ENCODE data around the gene FXYD1.

Gene FXYD1

DNA sequence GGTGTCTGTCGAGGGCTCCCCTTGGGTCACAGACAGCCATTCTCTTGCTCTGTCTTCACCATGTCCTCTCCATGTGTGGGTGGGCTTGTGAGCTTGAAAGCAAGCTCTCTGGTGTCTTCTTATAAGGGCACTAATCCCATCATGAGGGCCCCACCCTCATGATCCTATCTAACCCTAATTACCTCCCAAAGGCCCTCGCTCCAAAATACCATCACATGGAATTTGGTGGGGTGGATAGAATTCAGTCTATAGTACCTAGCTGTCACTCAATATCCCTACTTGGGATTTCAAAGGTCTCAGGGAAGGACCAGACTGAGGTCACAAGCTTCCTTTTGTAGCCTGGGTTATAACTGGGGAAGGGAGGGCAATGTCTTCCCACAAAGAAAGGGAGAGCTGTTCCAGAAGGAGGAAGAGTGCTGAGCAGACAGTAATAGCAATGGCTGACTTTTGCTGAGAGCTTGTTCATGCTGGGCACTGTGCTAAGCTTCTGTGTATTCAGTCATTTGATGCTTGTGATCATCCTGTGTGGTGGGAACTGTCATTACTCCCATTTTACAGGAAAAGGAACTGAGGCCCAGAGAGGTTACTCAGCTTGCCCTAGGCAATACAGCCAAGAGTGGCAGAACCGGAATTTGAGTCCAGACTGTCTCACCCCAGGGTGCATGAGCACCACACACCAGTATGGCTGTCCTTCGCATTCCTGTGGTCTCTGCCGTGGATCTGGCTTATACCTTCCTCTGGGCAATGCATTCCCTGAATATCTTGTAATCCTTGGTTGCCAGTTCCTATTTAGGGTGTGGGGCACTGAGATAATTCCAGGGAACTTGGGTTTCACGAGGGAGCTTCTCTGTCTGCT, 24.1 kb downstream of the FXYD1 start:
- no peak for DNase-seq (ENCODE audit: low spot score)

DNA sequence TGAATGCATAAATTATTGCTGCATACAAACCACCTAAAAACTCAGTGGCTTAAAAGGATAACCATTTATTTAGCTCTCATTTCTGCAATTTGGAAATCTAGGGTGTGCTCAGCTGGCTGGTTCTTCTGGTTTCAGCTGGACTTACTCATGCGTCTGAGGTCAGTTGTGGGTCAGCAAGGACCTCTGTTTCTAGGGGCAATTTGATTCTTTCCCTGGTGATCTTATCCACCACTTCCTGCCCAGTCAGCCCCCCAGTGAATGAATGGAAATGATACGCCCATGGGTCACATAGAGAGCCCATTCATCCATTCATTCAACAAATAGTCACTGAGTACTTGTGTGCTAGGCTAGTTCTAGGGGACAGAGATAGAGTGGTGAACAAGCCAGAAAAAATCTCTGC, 25.8 kb downstream of the FXYD1 start:
- DNase-seq (ENCODE audit: low spot score): no peak

DNA sequence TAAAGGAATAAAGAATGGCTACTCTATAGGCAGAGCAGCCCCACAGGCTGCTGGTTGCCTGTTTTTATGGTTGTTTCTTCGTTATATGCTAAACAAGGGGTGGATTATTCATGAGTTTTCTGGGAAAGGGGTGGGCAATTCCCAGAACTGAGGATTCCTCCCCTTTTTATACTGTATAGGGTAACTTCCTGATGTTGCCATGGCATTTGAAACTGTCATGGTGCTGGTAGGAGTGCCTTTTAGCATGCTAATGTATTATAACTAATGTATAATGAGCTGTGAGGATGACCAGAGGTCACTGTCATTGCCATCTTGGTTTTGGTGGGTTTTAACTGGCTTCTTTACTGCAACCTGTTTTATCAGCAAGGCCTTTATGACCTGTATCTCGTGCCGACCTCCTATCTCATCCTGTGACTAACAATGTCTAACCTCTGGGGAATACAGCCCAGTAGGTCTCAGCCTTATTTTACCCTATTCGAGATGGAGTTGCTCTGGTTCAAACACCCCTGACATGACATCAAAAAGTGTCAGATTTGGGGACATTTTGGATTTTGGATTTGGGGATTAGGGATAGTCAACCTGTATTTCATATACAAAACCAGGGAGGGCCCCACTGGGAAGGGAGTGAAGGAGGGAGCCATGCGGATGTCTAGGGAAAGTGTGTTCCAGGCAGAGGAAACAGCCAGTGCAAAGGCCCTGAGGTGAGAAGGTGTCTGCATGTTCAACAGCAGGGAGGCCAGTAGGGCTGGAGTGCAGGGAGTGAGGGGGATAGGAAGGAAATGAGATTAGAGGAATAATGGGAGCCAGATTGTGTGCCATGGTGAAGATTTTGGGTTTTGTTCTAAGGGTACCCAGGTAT, 26.8 kb downstream of the FXYD1 start:
- no peak for DNase-seq (ENCODE audit: low spot score)

DNA sequence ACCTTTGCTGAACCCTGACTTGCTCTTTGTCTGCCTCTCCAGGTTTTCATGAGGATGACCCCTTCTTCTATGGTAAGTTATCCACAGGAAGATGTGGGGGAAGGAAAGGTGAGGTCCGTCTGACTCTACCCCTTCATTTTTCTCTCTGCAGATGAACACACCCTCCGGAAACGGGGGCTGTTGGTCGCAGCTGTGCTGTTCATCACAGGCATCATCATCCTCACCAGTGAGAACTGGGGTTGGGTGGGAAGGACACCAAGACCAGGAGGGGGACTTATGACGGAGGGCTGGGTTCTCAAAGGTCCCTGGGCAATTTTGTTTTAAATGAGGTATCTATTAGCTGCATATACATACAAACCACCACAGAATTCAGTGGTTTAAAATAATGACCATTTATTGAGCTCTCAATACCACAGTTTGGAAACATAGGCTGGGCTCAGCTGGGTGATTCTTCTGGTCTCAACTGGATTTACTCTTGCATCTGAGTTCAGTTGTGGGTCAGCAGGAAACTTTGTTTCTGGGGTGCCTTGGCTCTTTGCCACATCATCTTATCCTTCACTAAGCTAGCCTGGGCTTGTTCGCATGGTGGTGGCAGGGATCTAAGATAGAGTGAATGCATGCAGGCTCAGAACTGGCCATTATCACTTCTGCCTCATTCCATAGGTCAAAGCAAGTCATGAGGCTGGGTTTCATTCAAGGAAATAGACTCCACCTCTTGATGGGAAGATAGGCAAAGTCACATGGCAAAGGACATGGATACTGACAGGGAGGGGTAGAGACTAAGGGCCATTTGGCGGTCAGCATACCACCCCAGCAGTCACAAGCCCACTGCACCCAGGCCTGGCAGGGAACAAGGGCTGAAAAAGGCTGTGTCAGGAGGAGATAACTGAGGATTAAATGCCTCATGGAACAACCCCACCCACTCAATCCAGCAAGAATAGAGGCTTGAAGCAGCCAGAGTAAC, 27.8 kb downstream of the FXYD1 start:
- no peak for DNase-seq (ENCODE audit: low spot score)

DNA sequence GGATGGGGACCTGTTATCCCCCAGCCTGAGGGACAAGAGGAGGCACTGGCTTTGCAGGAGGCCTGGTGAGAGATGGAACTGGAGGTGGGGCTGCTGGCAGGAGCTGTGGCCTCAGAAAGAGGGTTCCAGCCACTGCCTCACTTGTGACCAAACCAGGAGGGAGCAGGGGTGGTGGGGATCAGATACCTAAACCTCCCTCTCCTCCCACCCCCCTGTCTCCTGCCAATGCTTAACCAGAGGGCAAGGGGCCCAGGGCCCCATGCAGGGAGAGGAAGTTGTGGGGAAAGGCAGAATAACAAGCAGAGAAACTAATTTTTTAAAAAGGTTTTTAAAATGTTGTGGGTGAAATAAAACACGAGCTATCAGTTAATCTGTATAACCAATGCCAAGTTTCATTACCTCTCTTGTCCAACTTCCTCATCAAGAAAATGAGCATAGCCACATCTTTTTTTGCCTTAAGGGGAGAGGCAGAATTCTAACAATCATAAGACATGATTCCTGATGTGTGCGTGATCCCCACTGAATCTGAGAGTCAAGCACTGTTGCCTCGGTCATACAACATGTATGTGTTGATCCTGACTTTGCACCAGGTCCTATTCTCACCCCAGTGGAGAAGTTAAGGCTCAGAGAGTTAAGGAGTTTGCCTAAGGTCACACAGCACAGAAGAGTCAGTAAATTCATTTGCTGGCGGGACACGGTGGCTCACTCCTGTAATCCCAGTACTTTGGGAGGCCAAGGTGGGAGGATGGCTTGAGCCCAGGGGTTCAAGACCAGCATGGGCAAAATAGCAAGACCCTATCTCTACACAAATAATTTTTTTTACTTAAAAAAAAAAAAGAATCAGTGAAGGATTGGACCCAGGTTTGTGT, 28.9 kb downstream of the FXYD1 start:
- DNase-seq (ENCODE audit: low spot score): no peak

DNA sequence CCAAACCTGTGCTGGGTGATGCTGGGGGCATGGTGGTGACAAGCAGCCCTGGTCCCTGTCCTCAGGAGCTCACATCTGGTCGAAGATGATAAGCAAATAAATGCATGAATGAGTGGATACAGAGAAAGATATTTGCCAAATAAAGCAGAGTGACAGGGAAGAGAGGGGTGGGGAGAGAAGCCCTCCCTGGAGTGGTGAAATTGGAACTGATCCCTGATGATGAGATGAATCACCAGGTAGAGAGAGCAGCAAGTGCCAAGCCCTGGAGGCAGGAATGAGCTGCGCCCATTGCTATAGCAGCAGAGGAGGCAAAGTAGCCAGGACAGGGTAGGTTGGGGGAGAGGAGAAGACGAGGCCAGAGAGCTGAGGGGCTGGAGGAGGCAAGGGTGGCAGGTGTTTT, 29.6 kb downstream of the FXYD1 start:
- no peak for DNase-seq (ENCODE audit: low spot score)

DNA sequence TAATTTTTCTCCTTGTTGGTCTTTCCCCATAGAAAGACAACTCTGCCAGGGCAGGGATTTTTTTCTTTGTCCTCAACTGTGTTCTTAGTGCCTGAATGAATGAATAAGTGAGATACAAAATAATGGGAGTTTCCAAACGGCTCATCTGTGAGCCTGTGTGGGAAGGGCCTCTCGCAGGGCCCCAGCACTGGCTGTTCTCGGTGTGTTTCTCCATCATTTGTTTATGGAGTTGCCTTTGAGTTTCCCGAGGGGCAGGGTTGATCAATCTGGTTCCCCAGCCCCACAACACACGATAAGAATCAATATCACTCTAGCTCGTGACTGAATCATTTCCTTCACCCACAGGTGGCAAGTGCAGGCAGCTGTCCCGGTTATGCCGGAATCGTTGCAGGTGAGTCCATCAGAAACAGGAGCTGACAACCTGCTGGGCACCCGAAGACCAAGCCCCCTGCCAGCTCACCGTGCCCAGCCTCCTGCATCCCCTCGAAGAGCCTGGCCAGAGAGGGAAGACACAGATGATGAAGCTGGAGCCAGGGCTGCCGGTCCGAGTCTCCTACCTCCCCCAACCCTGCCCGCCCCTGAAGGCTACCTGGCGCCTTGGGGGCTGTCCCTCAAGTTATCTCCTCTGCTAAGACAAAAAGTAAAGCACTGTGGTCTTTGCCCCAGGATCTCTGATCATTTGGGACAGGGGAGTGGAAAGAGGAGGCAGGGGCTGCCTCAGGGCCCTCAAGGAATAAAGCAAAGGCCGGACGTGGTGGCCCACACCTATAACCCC, 30.8 kb downstream of the FXYD1 start:
- DNase-seq (ENCODE audit: low spot score): no peak

DNA sequence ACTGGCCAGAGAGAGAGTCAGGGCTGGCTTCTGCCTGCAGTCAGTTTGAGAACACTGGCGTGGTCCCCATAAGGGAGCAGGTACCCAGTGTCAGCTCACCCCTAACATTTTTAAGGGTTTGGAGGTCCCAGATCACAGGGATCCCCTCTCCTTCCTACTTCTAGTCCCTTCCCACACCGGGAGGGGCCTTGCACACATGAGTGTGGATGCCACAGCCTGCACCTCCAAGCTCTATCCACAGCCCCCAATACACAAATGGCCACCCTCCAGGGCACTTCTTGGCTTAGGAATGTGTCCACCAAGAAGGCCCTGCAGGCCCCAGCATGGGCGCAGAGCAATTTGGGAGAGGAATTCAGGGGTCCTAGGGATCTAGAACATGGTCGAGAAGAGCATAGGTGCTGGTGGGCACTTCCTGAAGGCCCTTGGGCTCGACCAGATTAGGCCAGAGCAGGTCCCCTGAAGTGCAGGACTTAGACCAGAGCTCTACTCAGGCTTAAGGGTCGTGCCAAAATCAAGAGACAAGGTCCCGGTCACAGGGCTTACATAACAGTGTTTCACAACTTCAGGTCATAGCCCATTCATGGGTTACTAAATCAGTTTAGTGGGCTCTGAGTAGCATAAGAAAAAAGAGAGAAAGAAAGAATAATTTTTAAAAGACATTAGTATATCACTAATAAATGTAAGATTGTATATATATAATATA, 31.9 kb downstream of the FXYD1 start:
- DNase-seq (ENCODE audit: low spot score): no peak

DNA sequence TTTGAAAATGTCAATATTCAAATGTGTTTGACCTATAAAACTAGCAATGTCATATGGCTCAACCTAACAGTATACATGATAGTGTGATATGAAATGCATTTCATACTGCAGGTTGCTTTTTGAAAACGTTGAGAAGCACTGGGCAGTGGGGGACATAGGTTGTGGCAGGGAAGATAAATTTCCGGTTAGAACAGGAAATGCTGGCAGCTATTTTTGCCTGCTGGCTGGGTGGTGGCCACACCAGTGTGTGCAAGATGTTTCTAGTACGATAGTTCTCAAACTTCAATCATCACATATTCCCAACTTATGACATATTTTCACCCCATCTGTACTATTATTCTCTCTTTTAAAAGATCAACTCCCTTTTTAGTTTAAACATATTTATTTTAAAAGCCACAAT, 33.1 kb downstream of the FXYD1 start:
- no peak for DNase-seq (ENCODE audit: low spot score)

DNA sequence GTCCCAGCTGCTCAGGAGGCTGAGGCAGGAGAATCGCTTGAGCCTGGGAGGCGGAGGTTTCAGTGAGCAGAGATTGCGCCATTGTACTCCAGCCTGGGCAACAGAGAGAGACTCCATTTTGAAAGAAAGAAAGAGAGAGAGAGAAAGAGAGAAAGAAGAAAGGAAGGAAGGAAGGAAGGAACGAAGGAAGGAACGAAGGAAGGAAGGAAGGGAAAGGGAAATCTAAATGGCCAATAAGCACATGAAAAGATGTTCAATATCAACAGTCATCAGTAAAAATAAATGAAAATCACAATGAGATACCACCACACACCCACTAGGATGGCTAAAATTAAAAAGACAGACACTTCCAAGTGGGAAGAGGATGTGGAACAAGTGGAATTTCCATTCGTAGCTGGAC, 35.6 kb downstream of the FXYD1 start:
- DNase-seq (ENCODE audit: low spot score): no peak

DNA sequence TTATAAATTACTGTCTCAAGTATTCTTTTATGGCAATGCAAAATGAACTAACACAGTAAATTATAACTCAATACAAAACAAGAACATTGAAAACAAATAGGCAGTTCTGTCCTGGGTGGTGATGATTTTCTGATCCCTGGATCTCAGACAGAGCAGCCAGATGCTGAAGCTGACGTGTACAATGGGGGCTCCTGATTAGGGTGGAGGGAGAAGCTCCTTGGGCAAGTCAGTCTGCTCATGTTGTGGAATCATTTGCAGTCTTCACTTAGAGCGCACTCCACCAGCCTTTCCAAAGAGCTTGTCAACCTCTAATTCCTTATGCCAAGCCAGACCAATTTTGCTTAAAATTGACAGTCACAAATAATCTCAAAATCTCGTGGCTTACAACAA, 37.6 kb downstream of the FXYD1 start:
- no peak for DNase-seq (ENCODE audit: low spot score)

DNA sequence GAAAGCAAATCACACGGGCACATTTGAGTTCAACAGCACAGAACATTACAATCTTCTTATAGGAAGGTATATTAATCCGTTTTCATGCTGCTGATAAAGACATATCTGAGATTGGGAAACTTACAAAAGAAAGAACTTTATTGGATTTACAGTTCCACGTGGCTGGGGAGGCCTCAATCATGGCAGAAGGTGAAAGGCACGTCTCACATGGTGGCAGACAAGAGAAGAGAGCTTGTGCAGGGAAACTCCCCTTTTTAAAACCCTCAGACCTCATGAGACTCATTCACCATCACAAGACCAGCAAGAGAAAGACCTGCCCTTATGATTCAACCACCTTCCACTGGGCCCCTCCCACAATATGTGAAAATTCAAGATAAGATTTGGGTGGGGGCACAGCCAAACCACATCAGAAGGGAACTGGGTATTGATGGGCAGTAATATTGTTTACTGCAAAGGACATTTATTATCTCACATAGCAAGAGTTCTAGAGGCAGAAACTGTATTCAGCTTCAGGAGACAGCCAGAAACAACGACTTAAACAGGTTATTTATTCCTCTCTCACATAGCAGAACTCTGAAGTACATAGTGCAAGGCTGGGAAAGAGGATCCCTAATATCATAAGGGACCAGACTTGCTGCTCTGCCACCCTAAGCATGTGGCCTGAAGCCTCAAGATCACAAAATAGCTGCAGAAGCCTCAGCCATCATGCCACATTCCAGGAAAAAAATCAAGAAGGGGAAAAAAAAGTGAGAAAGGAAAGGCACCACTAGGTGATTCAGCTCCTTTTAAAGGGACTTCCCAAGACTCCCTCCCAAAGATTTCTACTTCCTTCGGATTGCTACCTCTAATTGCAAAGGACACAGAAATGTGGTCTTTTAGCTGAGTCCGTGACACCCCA, 39.0 kb downstream of the FXYD1 start:
- DNase-seq (ENCODE audit: low spot score): no peak

DNA sequence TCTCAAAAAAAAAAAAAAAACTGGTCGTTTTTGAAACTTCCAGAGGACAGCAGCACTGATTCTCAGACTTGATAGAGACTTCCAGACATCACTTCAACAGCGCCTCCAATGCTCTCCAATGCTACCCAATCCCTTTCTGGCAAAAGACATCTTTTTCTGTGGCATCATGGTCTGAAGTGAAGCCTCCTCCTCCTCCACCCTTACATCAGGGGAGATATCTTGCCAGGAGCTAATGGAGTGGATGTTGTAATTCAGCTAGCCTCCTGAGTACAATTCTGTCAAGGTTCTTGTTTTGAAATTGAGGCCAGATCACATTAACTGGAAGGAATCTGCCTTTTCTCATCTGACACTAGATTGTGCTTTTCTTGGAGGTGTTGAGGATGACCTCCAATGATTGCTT, 40.1 kb downstream of the FXYD1 start:
- DNase-seq (ENCODE audit: low spot score): no peak

DNA sequence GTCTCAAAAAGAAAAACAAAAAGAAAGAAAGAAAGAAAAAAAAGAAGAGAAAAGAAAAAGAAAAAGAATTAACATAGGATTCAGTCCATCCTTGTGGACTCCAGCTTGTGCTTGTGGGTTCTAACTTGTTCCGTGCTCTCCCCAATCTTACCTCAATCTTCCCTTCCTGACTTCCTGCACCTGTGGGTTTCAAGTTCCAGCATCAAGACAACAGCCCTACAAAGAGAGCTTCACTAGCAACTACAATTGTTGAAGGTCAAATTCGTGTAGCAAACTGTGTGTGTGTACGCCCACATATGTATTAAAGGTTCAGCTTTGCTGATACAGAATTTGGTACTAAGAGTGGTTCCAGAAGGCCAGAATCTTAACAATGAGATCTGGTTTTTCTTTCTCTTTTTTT, 41.2 kb downstream of the FXYD1 start:
- no peak for DNase-seq (ENCODE audit: low spot score)

DNA sequence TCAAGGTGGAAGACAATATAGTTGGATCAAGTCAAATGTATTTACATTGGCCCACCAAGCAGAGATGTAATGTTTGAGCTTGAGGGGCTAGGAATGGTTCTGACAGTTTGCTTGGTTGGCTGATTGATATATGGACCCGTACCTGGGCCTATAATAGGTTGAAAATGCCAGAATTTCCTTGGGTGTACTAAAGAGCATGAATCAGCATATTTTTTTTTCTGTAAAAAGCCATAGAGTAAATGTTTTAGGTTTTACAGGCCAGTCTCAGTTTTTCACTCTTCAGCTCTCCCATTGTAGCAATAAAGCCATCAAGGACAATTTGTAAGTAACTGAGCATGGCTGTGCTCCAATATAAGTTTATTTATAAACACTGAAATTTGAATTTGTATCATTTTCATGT, 42.8 kb downstream of the FXYD1 start:
- no peak for DNase-seq (ENCODE audit: low spot score)

DNA sequence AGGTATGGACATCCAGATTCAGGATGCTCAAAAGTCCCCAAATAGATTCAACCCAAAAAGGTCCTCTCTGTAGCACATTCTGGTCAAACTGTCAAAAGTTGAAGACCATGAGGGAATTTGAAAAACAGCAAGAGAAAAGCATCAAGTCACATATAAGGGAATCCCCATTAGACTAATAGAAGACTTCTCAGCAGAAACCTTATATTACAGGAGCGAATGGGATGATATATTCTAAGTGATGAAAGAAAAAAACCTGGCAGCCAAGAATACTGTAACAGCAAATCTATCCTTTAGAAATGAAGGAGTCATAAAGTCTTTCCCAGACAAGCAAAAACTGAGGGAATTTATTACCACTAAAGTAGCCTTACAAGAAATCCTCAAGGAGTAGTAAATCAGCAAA, 45.6 kb downstream of the FXYD1 start:
- no peak for DNase-seq (ENCODE audit: low spot score)

DNA sequence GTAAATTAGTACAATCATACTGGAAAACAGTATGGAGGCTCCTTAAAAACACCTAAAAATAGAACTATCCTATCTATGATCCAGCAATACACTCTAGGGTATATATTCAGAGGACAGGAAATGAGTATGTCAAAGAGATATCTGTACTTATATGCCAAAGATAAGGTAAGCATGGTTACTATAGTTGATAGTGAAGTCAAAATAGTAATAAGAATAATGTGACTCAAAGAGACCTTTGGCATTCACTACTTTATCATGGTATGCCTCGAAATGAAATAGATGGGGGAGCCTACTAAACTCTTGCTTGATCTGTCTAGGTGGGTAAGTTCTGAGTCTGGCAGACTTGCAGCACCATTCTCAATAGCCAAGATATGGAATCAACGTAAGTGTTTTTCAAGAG, 46.3 kb downstream of the FXYD1 start:
- no peak for DNase-seq (ENCODE audit: low spot score)
